Bronchial epithelial cell (primary cell): ENCODE data around the gene GAMT. TPM values are rescaled to one million over a fixed set of nuclear protein-coding genes. Genes with fewer than 3 reads are reported as not detected.

ENCODE experiments used
- DNase-seq: peaks from one replicate; pipeline ENCODE4 v3.0.0-alpha.2; 2010; ENCODE audit warnings: low read depth
- FAIRE-seq: peaks from 2 replicates; lab custom pipeline; 2011; peaks lifted over from hg19 to GRCh38; lab: Jason Lieb, UNC
- H3K27me3 ChIP-seq: 2 replicates; pipeline ENCODE4 v1.5.1; 2011; ENCODE audit warnings: low read length; ENCODE audit not compliant: control insufficient read depth, insufficient read depth
- H3K36me3 ChIP-seq: 2 replicates; pipeline ENCODE4 v1.5.1; 2011; ENCODE audit warnings: low read length; ENCODE audit not compliant: control insufficient read depth, insufficient read depth
- H3K4me3 ChIP-seq: 2 replicates; pipeline ENCODE4 v1.5.1; 2011; ENCODE audit warnings: mild to moderate bottlenecking, low read depth, low read length, control low read depth
- total RNA-seq: library from RNA; depleted of rRNA; stranded (reverse); fragments of >200 nt; gene quantifications from 2 replicates; pipeline ENCODE4 v1.2.1, GENCODE V29; 2014
- TF ChIP-seq, protein P1 (sequence below): IDR thresholded peaks from 2 replicates; pipeline ENCODE4 v1.5.1; 2011; ENCODE audit warnings: mild to moderate bottlenecking, moderate library complexity, low read length, control low read depth, inconsistent platforms; ENCODE audit not compliant: insufficient read depth, severe bottlenecking

GAMT gene
- total RNA-seq, 1 donor from 2014 or later = 6.8 TPM

DNA sequence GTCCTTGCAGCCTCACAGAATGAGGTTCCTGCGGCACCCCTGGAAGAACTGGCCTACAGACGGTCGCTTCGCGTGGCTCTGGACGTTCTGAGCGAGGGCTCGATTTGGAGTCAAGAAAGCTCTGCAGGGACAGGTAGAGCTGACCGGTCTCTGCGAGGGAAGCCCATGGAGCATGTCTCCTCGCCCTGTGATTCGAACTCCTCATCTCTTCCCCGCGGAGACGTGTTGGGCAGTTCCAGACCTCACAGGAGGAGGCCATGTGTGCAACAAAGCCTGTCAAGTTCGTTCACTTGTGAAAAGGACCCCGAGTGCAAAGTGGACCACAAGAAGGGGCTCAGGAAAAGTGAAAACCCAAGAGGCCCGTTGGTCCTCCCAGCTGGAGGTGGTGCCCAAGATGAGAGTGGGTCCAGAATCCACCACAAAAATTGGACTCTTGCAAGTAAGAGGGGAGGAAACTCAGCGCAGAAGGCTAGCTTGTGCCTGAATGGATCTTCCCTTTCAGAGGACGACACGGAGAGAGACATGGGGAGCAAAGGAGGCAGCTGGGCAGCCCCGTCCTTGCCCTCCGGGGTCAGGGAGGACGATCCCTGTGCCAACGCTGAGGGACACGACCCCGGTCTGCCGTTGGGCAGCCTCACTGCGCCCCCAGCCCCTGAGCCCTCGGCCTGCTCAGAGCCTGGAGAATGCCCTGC is 41.1 kb downstream of the GAMT start:
- Histone ChIP-seq H3K4me3 (no peak overlapping the region), H3K27me3 (no peaks in the 10 kb centered on the region), H3K36me3 (peaks cover 19% of the 10 kb centered on the region)
- TF ChIP-seq, protein P1, sequence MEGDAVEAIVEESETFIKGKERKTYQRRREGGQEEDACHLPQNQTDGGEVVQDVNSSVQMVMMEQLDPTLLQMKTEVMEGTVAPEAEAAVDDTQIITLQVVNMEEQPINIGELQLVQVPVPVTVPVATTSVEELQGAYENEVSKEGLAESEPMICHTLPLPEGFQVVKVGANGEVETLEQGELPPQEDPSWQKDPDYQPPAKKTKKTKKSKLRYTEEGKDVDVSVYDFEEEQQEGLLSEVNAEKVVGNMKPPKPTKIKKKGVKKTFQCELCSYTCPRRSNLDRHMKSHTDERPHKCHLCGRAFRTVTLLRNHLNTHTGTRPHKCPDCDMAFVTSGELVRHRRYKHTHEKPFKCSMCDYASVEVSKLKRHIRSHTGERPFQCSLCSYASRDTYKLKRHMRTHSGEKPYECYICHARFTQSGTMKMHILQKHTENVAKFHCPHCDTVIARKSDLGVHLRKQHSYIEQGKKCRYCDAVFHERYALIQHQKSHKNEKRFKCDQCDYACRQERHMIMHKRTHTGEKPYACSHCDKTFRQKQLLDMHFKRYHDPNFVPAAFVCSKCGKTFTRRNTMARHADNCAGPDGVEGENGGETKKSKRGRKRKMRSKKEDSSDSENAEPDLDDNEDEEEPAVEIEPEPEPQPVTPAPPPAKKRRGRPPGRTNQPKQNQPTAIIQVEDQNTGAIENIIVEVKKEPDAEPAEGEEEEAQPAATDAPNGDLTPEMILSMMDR = no peak
- no peak for DNase-seq
- no peak for FAIRE-seq

DNA sequence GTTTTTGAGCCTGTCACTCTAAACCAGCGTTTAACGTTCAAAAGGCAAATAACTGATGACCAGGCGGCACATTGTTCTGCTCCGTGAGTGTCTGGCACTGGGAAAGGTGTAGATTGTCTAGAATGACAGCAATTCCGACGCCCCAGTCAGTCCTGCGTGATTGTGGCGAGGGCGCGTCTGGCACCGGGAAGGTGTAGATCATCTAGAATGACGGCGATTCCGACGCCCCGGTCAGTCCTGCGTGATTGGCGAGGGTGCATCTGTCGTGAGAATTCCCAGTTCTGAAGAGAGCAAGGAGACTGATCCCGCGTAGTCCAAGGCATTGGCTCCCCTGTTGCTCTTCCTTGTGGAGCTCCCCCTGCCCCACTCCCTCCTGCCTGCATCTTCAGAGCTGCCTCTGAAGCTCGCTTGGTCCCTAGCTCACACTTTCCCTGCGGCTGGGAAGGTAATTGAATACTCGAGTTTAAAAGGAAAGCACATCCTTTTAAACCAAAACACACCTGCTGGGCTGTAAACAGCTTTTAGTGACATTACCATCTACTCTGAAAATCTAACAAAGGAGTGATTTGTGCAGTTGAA is 43.7 kb downstream of the GAMT start:
- Histone ChIP-seq H3K36me3 (peaks cover 17% of the 10 kb centered on the region), H3K4me3 (no peak overlapping the region), H3K27me3 (no peaks in the 10 kb centered on the region)
- TF ChIP-seq, protein P1 = no peak
- no peak for FAIRE-seq
- no peak for DNase-seq

DNA sequence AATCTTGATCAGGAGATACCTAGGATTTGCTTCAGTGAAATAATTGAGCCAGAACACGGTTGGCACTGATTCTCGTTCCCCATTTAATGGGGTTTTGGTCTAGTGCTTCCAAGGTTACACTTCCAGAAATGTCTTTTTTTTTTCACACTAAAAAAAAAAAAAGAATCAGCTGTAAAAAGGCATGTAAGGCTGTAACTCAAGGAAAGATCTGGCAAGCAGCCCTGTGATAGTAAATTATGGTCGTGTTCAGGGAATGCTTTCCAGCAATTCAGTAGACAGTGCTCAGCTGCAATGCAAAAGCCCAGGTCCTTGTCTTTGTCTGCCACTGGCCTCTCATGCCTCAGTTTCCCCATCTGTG is 44.9 kb downstream of the GAMT start:
- Histone ChIP-seq H3K36me3 (peaks cover 15% of the 10 kb centered on the region), H3K4me3 (no peak overlapping the region)

DNA sequence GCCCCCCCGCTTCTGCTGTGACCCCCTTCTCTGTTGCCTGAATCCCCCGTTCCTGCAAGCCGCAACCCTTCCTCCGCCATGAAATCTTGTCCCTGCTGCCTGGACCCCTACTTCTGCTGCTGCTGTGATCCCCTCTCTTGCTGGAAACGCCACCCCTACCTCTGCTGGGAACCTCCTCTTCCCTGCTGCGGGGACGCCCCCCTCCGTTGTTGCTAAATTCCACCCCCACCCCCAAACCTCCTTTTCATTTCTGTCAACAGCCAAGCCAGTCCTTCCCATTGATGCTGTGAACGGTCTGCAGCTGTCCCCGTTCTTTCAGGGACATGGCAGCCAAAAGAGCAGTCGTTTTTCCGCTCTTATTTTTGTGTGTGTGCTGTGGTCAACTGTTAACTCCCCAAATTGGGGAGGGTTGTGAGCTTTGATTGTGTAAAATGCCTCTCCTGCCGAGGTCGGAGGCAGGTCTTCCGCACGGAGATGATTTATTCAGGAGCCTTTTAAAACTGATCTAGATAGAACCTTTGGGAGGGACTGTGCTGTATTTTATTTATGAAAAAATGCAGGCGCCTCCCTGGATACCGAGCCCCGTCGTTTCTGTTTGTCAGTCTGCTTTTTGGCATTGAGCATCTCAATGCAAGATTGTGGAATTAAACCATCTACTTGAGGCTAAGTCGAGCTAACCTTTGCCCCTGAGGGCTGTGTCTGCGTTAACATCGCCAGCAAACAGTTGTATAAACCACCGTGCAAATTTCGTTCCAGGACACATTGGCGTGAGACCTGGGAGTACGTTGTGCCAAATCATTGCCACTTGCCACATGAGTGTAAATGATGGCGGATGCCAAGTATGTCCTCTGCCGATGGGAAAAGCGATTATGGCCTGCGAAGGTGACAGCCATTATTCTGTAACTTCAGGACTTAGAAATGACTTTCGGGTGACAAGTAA is 45.5 kb downstream of the GAMT start:
- no peaks in the 10 kb centered on the region for H3K27me3 ChIP-seq
- FAIRE-seq = no peak
- peak overlapping the region; percentile 82 for H3K4me3 ChIP-seq
- no peak for DNase-seq
- TF ChIP-seq, protein P1 = no peak
- peaks cover 15% of the 10 kb centered on the region for H3K36me3 ChIP-seq

More for the DNA sequence above, 44.9 kb downstream of the GAMT start:
- TF ChIP-seq, protein P1 = no peak
- DNase-seq (no peak), FAIRE-seq (peak; percentile 70)
- H3K27me3 ChIP-seq = no peaks in the 10 kb centered on the region

DNA sequence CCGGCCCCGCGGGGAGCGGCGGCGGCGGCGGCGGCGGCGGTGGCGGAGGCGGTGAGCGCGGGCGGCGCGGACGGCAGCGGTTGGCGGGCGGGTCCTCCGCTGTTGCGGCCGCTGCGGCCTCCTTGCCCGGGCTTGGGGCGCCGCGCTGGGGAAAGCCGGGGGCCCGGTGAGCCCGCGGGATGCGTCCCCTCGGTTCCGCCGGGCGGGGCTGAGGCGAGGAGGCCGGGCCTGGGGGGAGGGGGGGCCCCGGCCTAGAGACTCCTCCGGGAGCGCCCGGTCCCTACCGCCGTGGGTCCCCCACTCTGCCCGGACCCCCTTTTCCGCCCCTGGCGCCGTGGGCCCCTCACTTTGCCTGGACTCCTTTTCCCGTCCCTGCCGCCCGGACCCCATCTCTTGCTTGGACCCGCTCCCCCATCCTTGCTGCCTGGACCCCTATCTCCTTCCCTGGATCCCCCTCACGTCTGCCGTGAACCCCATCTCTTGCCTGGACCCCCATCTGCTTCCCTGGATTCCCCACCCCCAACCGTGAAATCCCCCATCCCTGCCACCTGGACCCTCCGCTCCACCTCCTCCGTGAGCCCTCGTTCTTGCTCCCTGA is 46.3 kb downstream of the GAMT start:
- TF ChIP-seq, protein P1 = no peak
- H3K4me3 ChIP-seq = peak overlapping the region; percentile 82
- no peak for DNase-seq
- no peak for FAIRE-seq
- peaks cover 12% of the 10 kb centered on the region for H3K36me3 ChIP-seq
- H3K27me3 ChIP-seq = no peaks in the 10 kb centered on the region
